A673 (cell line): ENCODE results near the gene RAPGEF2. TPM values are rescaled to one million over a fixed set of nuclear protein-coding genes. Genes with fewer than 3 reads are reported as not detected.

Experiments
- BruUV-seq: library from RNA; stranded (reverse); fragments of 400-500 nt; replicated peaks from 2 replicates; lab custom pipeline; 2021; lab: Mats Ljungman, UMichigan
- CTCF ChIA-PET: fragments of 300-600 bp; sonication (Branson Sonifier 250); formaldehyde crosslinking; loops from one replicate; lab custom pipeline; 2022; ENCODE audit warnings: antibody characterized with exemption; lab: Charles Lee
- POLR2A ChIA-PET: fragments of 300-600 bp; sonication (Branson Sonifier 250); formaldehyde crosslinking; loops from one replicate; lab custom pipeline; 2022; ENCODE audit warnings: antibody characterized with exemption; ENCODE audit not compliant: low non-redundant PET; lab: Charles Lee
- DNase-seq: peaks from one replicate; pipeline ENCODE4 v3.0.0-alpha.2; 2015; ENCODE audit warnings: low spot score
- H3K27ac ChIP-seq: fragments of 200-600 bp; sonication (generic); 2 replicates; pipeline ENCODE4 v1.5.1; 2016; ENCODE audit warnings: mixed run types, low read depth, mild to moderate bottlenecking, mixed read lengths, antibody characterized with exemption, low read length; ENCODE audit not compliant: poor library complexity, severe bottlenecking
- H3K27me3 ChIP-seq: fragments of 200-600 bp; sonication (generic); replicated peaks from 2 replicates; pipeline ENCODE4 v1.6.1; 2017; ENCODE audit warnings: mixed run types, low read depth, mild to moderate bottlenecking, mixed read lengths, antibody characterized with exemption, low read length; ENCODE audit not compliant: insufficient read depth, poor library complexity
- H3K36me3 ChIP-seq: fragments of 200-600 bp; sonication (generic); 2 replicates; pipeline ENCODE4 v1.6.1; 2016; ENCODE audit warnings: mixed run types, mild to moderate bottlenecking, mixed read lengths, antibody characterized with exemption, low read length; ENCODE audit not compliant: insufficient read depth, poor library complexity, severe bottlenecking
- H3K4me1 ChIP-seq: fragments of 200-600 bp; sonication (generic); 2 replicates; pipeline ENCODE4 v1.6.1; 2017; ENCODE audit warnings: mixed run types, mild to moderate bottlenecking, mixed read lengths, antibody characterized with exemption, low read length; ENCODE audit not compliant: insufficient read depth, poor library complexity, severe bottlenecking
- H3K4me3 ChIP-seq: fragments of 200-600 bp; sonication (generic); 2 replicates; pipeline ENCODE4 v1.5.1; 2016; ENCODE audit warnings: low read depth, mixed run types, mild to moderate bottlenecking, mixed read lengths, low read length; ENCODE audit not compliant: poor library complexity, severe bottlenecking
- H3K9me3 ChIP-seq: fragments of 200-600 bp; sonication (generic); 2 replicates; pipeline ENCODE4 v1.6.1; 2016; ENCODE audit warnings: mixed run types, low read depth, mild to moderate bottlenecking, mixed read lengths, antibody characterized with exemption, low read length; ENCODE audit not compliant: poor library complexity, severe bottlenecking
- CTCF ChIP-seq: fragments of 300-800, 200-600 bp; sonication (generic); conservative IDR thresholded peaks from 2 replicates; pipeline ENCODE4 v1.5.1; 2017; ENCODE audit warnings: low read depth, mild to moderate bottlenecking, antibody characterized with exemption, low read length, moderate library complexity, mixed read lengths
- EZH2 ChIP-seq: fragments of 200-600 bp; sonication (generic); IDR thresholded peaks from 2 replicates; pipeline ENCODE4 v1.6.1; 2017; ENCODE audit warnings: borderline replicate concordance, low read depth, mild to moderate bottlenecking, mixed read lengths, antibody characterized with exemption, low read length; ENCODE audit not compliant: poor library complexity, severe bottlenecking
- intact Hi-C: fragments of 100-400 bp; cut with micrococcal nuclease; formaldehyde crosslinking; loops from one replicate; pipeline ENCODE4 v1.10.0; 2022; ENCODE audit not compliant: unreplicated experiment
- total RNA-seq: library from RNA; stranded (reverse); gene quantifications from 2 replicates; pipeline ENCODE4 v1.2.3, GENCODE V29; 2021

The RAPGEF2 gene
- total RNA-seq, 1 experiment from 2014 or later, result 31.9 TPM

- ChIA-PET POLR2A (no interaction called here), CTCF (interaction anchor here (0.6 to 0.8 kb wide), 2 partner anchors 24 to 319 kb away, joined by 3 to 5 read pairs; no protein-coding TSS in a partner anchor)
- intact Hi-C loops, result loop anchor here (1.0 to 5.0 kb wide), 5 partner anchors 71 to 445 kb away; no protein-coding TSS in a partner anchor
- BruUV-seq, result TSS peak; percentile 29
- Histone ChIP-seq H3K27me3 (no peaks in the 10 kb centered on the region), H3K9me3 (no peaks in the 10 kb centered on the region), H3K4me3 (peak overlapping the region; percentile 16), H3K36me3 (no peaks in the 10 kb centered on the region), H3K27ac (peak overlapping the region; percentile 5), H3K4me1 (peaks cover 45% of the 10 kb centered on the region)
- TF ChIP-seq CTCF (peak; percentile 95), EZH2 (no peak)
- peak; percentile 95 for DNase-seq
Observed at GRCh38 chr4:159175085-159175988, 72.5 kb downstream of the RAPGEF2 start.

- POLR2A ChIA-PET, result no interaction called here
- no TSS peak for BruUV-seq
- peak overlapping the region; percentile 16 for H3K4me3 ChIP-seq
- peaks cover 45% of the 10 kb centered on the region for H3K4me1 ChIP-seq
- H3K27ac ChIP-seq, result no peak overlapping the region
- H3K9me3 ChIP-seq, result no peaks in the 10 kb centered on the region
- DNase-seq, result no peak
- no peaks in the 10 kb centered on the region for H3K36me3 ChIP-seq
- TF ChIP-seq EZH2 (no peak), CTCF (no peak)
- no peaks in the 10 kb centered on the region for H3K27me3 ChIP-seq
- CTCF ChIA-PET, result interaction anchor here (0.6 to 0.8 kb wide), 2 partner anchors 24 to 319 kb away, joined by 3 to 5 read pairs; no protein-coding TSS in a partner anchor
- intact Hi-C loops, result loop anchor here (1.0 to 5.0 kb wide), 5 partner anchors 72 to 446 kb away; no protein-coding TSS in a partner anchor
Observed at GRCh38 chr4:159175989-159176375, 73.1 kb downstream of the RAPGEF2 start.

- Histone ChIP-seq H3K27ac (no peak overlapping the region), H3K9me3 (no peaks in the 10 kb centered on the region), H3K27me3 (no peaks in the 10 kb centered on the region), H3K36me3 (no peaks in the 10 kb centered on the region), H3K4me1 (peaks cover 45% of the 10 kb centered on the region), H3K4me3 (no peak overlapping the region)
- BruUV-seq, result no TSS peak
- DNase-seq, result no peak
- ChIA-PET POLR2A (no interaction called here), CTCF (interaction anchor here (0.7 to 1.3 kb wide), 3 partner anchors 15 to 321 kb away, joined by 4 to 5 read pairs (median 4); no protein-coding TSS in a partner anchor)
- intact Hi-C loops, result loop anchor here (5.0 kb wide), 2 partner anchors 155 to 180 kb away; no protein-coding TSS in a partner anchor
- TF ChIP-seq CTCF (no peak), EZH2 (no peak)
Observed at GRCh38 chr4:159177265-159178150, 74.6 kb downstream of the RAPGEF2 start.
